T-helper 1 cell treated with Interleukin-12 subunit alpha and Interleukin-12 subunit beta and Interleukin-4 antibody, amounts not matched to agents 30 ng/mL and 1 ng/mL, for 36 hours (primary cell): ENCODE data around the gene SIRT4. TPM values are rescaled to one million over a fixed set of nuclear protein-coding genes. Genes with fewer than 3 reads are reported as not detected.

Source experiments
- intact Hi-C: fragments of 100-400 bp; cut with micrococcal nuclease; formaldehyde crosslinking; loops from one replicate; pipeline ENCODE4 v1.15.1; 2024
- total RNA-seq: library from RNA; stranded (reverse); gene quantifications from 2 replicates; pipeline ENCODE4 v1.2.3, GENCODE V29; 2022

Gene SIRT4, protein sequence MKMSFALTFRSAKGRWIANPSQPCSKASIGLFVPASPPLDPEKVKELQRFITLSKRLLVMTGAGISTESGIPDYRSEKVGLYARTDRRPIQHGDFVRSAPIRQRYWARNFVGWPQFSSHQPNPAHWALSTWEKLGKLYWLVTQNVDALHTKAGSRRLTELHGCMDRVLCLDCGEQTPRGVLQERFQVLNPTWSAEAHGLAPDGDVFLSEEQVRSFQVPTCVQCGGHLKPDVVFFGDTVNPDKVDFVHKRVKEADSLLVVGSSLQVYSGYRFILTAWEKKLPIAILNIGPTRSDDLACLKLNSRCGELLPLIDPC
- 1.6 and 3.0 TPM in 2 replicates for total RNA-seq

DNA sequence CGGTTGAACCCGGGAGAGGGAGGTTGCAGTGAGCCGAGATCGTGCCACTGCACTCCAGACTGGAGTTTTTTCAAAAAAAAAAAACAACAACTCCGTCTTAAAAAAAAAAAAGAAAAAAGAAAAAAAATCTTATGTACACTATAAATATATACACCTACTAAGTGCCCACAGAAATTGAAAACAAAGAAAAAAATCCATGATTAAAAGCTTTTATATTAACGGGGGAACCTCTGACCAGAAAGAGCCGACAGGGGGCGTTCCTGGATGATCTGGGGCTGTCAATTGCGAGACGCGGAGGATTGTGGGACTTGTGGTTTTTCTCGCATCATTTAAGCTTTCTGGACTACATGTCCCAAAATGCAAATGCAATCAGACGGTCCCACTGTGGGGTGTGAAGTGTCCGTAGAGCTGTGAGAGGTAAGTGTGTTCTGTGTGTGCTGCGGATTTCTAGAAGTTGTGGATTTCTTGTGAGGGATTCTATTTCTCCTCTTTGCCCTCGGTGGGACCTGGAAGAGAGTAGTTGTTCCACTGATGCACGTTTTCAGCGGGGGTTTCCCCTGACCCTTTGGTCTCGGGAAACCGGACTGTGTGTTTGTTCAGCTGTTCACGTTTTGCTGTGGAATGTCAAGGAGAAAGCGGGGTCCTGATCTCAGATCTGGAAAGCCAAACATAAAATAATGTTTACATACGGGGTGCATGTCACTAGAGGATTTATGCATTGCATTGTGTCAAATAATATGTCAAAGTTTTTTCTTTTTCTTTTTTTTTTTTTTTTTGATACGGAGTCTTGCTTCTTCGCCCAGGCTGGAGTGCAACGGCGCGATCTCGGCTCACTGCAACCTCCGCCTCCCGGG, at the start of gene SIRT4:
SIRT4 (plus strand) TSS at position 360 of the 854 bp plus-strand sequence. CDS start 1,241 bp downstream, outside the sequence.
- intact Hi-C loops = loop anchor here (1.0 kb wide), 8 partner anchors 9 to 167 kb away; partner anchors contain the start of genes PXN, RNU4-1, RPLP0 and SRSF9

DNA sequence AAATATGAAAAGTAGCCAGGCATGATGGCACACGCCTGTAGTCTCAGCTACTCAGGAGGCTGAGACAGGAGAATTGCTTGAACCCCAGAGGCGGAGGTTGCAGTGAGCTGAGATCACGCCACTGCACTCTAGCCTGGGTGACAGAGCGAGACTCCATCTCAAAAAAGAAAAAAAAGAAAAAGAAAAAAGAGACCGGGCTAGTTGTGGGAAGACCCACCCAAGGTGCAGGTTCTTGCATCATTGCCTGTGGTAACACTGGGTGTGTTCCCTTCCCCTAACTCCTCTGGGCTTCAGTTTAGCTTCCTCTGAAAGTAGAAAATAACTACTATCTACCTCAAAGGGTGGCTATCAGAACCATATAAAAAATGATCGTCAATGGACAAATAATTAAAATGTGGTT, 48.8 kb upstream of the SIRT4 start:
- intact Hi-C loops = loop anchor here (1.0 to 5.0 kb wide), 5 partner anchors 72 to 1099 kb away; partner anchors contain the start of gene ANAPC5

DNA sequence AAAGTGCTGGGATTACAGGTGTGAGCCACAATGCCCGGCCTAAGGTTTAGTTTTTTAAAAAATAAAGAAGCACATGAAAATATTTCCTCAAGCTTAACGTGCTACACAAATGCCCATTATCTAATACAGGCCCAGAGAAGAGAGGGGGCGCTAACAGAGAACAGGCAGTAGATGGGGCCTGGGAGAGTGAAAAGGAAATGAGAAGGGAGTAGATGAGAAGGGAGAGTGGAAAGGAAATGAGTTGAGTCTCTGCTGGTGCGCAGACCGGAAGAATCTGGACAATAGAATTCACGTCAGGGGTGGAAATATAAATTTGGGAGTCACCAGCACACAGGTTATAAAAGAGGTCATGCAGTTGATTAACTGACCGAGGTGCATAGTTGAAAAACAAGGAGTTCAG, 47.3 kb upstream of the SIRT4 start:
- intact Hi-C loops = loop anchor here (5.0 kb wide), 1 partner anchor 1097 kb away; the partner anchor contains the start of gene ANAPC5

DNA sequence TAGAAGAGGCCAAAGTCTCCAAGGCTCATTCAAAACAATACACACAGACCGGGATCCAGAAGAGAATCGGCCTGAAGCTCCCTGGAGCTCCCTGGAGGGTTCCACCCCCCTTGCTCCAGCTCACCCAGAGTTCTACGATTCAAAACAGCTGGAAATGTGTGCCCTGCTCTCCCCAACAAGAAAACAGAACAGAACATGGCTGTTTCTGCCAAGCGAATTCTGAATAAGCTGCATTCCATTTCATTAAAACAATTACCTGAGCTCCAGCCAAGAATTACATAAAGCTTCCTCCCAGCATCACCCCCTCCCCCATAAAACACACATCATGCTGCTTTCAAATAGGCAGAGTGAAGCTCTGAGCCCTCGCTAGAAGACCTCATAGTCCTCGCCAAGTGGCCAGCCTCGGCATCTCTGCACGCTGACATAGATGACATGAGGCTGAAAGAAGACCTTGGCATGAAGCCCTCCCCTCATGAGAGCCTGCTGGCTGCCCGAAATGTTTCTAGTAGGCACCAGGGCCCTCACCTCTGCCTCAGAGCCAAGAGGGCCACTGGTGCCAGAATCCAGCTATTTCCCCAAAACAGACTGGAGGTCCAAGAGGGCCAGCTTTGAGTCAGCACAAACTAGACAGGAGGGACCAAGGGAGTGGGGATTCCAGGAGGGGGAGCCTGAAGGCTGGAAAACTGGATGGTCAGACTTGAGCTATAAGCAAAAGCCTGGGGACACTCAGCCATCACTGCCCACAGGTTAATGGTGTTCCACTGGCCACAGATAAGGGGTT, 44.9 kb upstream of the SIRT4 start:
- intact Hi-C loops = no loop called here

DNA sequence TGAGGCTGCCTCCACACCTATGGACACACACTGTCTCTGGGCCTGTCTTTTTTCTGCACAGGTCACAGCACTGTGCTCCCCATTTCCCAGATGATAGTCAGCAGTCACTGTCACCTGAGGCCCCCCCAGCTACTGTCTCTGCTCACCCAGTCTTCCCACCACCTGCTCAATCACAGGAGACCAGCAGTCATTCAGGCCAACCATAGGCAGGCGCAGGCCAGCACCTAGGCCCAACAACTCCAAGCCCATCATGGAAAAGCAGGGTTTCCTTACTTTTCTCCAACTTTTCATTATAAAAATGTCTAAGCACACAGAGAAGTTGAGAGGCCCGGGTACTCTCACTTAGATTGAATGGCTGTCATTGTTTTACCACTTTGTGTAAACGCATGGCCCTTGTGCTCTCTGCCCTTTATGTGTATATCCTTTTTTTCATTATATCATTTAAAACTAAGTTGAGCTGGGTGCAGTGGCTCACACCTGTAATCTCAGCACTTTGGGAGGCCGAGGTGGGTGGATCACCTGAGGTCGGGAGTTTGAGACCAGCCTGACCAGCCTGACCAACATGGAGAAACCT, 43.7 kb upstream of the SIRT4 start:
- intact Hi-C loops = no loop called here

DNA sequence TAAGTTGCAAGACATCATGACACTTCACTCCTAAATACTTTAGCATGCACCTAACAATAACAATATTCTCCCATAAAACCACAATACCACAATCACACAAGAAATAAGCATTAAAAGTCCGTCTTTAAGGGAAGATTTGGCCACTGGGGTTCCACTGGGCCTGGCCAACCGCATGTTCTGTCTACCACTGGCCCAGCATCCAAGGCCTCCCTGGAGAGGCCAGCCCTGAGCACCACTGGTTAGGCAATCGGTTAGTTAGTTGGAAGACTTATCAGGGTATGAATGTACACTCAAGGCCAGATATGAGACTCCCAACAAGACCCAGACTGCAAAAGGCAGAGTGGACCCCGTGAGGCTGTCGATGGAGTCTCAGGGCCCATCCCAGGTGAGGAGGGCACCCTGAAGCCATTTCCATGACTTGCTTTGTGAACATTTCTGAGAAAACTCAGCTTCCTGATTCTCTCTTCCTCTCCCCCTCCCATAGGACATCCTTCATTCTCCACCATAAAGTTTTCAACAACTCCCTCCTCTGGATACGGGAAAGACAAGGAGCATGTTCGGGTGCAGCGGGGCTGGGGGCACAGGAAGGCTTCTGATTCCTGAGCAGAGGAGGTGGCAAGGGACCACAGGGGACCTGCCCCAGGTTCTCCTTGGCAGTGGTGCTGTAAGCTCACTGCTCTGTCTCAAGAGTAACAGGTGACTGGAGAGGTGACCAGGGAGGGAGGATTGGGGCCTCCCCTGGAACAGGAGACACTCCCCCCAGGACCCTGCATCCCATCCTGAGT, 42.5 kb upstream of the SIRT4 start:
- intact Hi-C loops = no loop called here

DNA sequence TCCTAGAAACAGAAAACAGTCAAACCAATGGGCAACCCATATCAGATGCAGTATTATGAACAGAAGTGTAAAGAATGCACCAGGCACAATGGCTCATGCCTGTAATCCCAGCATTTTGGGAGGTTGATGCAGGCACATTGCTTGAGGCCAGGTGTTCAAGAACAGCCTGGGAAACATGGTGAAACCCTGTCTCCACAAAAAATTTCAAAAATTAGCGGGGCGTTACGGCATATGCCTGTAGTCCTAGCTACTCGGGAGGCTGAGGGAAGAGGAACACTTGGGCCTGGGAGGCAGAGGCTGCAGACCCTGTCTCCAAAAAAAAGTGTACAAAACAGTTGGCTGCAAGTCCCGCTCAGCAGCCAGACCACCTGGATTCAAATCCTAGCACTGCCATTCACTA, 41.5 kb upstream of the SIRT4 start:
- intact Hi-C loops = no loop called here

DNA sequence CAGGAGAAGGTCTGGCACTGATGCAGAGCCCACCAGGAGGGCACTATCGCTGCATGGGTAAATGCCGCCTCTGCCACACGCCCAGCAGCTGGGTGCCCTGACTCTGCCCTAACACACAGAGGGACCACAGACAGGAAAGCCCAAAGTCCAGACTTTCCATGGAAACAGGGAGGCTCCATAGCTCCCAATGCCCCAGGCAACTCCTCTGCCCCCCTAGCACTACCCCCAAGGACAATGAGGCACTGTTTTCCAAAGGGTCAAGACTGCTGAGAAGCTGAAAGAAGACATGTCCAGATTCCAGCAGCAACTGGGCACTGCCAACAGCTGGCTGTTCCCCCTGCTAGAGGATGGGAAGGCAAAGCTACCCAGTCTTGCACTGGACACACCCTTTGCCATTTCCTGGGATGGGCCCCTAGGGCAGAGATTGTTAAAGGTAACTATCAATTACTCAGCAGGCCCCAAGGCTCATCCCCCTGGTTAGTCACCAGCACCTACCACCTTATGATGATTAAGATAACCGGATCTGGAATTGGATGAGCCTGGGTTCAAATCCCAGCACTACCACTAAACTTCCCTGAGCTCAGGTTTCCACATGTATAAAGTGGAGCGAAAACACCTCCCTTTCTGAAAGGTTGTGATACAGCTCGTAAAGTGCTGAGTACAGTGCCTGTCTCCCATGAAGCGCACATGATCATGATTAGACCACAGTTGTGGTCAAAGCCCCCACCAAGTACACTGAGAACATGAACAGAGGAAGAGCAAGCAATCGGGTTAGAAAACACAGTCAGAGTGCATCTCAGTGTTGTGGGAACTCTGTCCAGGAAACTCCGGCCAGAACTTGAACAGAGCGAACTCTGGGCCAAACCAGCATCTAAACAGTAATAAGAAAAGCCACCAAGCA, 39.9 kb upstream of the SIRT4 start:
- intact Hi-C loops = no loop called here

DNA sequence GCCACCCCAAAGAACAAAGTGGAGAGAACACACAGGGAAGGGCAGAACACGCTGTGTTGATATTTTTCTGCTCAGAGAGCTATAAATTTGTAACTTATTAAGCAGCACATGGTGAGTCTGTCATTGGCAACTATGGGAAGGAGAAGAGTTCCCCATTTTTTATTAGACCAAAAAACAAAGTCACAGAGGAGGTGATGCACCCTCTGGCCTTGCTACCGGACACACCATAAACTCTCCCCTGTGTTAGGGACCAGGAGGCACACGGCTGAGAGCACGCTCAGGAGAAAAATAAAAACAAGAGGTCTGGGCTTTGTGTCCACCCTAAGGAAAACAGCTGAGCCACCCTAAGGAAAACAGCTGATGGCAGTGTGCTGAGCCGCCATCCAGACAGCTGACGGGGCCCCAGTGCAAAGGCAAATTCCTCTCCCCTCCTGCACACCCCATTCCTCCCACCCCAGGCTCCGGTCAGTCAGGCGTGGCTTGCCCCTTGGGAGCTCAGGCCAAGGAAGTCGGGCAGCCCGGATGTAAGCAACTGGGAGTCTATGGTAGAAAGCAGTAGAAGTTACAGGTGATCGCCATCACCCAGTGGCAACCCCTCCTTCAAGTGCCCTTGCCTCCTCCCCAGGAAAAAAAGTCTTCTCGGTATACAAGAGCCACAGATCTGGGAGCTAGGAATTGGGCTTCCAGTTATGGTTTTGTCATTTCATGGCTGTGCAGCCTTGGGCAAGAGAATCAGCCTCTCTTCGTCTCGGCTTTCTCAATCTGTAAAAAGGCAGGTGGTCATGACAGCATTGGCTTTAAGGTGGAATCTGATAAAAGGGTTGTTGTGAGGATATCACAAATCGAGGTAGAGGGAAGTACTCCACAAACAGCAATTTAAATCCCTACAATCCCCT, 39.0 kb upstream of the SIRT4 start:
- intact Hi-C loops = no loop called here

DNA sequence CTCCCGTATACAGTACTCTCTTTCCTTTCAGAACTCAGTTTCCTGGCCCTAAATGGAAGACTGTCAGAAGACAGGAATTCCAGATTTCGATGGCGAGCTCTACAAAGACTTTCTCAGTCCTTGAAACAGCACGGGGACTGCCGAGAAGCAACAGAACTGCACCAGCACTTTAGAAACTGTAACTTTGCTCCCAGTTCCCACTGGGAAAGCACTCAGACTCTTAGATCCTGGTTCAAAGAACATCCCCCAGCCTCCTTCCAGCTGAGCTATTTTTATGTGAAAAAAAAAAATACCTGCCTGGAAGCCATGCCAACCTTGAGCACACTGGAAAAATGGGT, 38.4 kb upstream of the SIRT4 start:
- intact Hi-C loops = loop anchor here (1.0 to 2.0 kb wide), 3 partner anchors 11 to 147 kb away; partner anchors contain the start of gene RAB35

DNA sequence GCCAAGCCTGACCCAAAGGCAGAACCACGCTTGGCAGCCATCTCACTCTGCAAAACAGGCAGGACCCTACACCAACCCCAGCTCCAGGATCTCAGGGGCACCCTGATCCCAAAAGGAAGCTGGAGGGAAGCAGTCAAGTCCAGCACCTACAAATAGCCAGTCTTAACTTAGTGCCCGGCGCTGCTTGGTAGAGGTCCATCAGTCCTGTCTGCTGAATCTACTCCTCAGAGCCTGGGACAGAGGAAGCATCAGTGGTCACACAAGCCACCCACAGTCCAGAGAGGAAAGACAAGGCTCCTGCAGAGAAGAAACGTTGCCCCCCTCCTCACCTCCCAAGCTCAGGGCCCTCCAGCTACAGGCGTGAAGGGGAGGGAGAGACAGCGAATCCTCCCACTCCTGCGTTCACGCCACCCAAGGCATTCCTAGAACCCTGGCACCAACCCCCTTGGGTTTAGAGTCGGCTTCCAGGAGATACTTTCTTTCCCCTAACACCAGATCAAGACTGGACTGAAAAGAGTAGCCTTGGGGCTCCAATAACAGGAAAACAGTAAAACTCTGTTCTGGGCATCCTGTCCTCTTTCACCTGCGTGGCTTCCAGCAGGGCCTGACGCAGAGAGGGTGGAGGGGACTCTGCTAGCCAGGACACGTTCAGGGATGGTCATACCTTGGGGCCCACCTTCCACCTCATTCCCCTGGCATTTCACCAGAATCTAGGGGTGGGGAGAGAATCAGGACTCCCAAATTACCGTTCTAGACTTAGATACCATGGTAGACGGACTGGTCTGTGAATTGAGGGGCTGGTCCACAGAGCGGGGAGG, 37.8 kb upstream of the SIRT4 start:
- intact Hi-C loops = loop anchor here (1.0 to 2.0 kb wide), 3 partner anchors 12 to 147 kb away; partner anchors contain the start of gene RAB35

DNA sequence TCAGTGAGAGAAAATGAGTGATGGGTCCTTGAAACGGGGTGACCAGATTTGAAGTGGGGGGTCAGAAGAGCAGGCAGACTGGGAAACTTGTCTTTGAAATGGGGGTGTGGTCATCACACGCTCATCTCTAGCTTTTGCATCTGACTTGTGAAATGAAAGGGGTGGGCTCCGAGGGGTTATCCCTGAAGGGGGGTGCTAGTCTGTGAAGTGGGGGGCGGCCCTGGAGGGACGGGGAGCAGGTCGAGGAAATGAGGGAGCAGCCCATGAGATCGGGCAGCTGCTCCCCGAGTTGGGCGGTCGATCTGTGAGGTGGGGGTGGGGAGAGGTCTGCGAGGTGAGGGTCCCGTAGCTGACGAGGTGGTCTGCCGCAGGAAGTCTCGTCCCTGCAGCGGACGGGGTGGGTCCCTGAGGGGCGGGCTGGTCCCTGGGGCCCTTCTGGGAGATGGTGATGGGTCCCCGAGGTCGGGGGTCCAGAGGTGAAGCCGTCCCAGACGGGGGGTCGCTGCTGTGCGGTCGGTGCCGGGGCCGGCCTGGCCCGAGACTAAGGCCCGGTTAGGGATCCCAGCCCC, 37.1 kb upstream of the SIRT4 start:
- intact Hi-C loops = loop anchor here (1.0 to 5.0 kb wide), 9 partner anchors 13 to 278 kb away; partner anchors contain the start of genes BICDL1, RAB35, RNU4-2 and RPLP0

DNA sequence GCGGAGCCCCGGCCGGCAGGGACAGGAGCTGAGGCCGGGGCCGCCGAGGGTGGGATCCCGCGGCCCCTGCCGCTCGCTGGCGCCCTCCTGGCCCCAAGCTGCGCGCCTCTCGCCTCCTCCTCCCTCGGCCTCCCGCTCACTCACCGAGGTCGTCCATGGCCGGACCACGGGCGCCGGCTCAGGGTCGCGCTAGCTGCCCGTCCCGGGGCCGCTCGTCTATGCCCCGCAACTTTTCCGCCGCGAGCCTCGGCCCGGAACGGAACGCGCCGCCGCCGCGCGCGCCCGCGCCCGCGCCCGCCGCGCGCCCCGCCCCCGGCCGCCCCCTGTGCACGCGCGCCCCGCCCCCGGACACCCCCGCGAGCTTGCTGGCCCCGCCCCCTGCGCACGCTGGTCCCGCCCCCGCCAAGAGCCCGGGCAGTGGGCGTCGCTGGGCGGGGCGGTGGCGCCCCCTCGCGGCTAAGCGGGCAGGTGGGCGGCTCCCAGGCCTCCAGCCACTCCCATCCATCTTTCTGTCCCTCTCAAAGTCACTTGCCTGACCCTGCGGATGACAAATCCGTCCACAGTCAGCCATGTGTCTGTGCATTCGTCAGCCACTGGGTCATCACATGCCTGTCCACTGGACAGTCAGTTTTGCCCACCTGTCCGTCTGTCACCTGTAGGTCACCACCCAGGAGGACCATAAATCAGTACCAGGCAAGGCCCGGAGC, 36.5 kb upstream of the SIRT4 start, which contains the start of gene PXN:
PXN (minus strand) TSS at position 258 of the 707 bp plus-strand sequence; CDS start at position 157, 101 bp downstream.
- intact Hi-C loops = loop anchor here (1.0 to 5.0 kb wide), 8 partner anchors 26 to 278 kb away; partner anchors contain the start of genes BICDL1, RAB35, RNU4-2 and RPLP0

DNA sequence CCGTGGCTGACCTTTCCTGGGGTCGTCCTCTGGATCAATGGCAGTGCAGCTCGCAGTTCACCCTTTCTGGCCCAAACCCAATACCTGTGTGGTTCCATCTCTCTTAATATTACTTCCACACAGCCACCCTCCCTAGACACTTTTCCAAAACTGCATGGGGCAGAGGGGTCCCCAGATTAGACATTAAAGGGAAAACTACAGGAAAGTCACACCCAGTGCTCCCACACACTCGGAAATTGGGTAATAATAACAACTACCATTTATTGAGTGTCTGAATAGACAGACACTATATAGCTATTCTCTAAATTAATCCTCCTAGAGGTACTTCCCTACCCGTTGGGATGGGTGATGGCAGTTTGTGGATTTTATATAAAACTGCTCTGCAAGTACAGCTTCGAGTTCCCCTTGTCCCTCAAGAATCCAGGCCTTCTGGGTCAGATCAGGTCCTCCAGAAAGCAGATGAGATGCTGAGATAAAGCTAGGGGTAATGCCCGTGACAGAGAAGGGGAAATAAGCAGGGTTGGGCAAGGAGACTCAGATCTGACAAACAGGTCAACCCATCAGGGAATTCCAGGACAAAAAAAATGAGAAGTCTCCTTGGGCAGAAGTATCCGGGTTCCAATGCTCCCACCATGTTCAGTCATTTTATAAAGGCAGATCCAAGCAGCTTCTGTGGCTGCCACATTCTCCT, 35.8 kb upstream of the SIRT4 start:
- intact Hi-C loops = loop anchor here (5.0 kb wide), 1 partner anchor 279 kb away; the partner anchor contains the start of gene BICDL1

DNA sequence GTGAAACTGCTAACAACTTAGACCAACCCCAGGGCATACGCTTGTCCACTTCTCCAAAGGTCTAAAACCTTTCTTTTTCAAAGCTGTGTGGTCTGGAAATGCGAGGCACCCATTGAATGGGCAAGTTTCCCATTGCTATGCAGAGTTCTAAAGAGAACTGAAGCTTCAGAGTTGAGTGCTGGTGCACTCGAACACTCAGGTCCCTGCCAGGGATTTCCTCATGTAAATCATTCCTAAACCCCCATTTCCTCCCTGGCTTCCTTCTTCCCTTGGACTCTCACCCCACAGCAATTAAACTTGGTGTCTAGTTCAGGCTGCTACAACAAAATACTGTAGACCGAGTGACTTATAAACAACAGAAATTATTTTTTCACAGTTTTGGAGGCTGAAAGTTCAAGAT, 34.4 kb upstream of the SIRT4 start:
- intact Hi-C loops = loop anchor here (5.0 kb wide), 1 partner anchor 280 kb away; the partner anchor contains the start of gene BICDL1
